CD4-positive, alpha-beta T cell treated with Interleukin-12 subunit alpha and Interleukin-12 subunit beta, for 1 hour (primary cell): Measurements from ENCODE around the gene MS4A3.
"Not testable (repeated sequence)": the region's sequence is repeated elsewhere in the genome, so short reads cannot be mapped to it uniquely, and the experiment has no call there.

ENCODE experiments used
- DNase-seq: peaks from one replicate; pipeline ENCODE4 v3.0.0-alpha.2; 2020

The MS4A3 gene

DNA sequence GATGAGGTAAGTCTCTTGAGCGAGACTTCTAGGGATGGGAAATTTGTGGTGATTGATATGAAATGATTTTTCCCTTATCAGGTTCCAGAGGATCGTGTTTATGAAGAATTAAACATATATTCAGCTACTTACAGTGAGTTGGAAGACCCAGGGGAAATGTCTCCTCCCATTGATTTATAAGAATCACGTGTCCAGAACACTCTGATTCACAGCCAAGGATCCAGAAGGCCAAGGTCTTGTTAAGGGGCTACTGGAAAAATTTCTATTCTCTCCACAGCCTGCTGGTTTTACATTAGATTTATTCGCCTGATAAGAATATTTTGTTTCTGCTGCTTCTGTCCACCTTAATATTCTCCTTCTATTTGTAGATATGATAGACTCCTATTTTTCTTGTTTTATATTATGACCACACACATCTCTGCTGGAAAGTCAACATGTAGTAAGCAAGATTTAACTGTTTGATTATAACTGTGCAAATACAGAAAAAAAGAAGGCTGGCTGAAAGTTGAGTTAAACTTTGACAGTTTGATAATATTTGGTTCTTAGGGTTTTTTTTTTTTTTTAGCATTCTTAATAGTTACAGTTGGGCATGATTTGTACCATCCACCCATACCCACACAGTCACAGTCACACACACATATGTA is 39.1 kb downstream of the MS4A3 start:
- DNase-seq, result no peak

GRCh38 chr11:60097189-60097588 is 40.7 kb downstream of the MS4A3 start:
- no peak for DNase-seq

GRCh38 chr11:60098508-60098907 is 42.0 kb downstream of the MS4A3 start:
- DNase-seq, result no peak

DNA sequence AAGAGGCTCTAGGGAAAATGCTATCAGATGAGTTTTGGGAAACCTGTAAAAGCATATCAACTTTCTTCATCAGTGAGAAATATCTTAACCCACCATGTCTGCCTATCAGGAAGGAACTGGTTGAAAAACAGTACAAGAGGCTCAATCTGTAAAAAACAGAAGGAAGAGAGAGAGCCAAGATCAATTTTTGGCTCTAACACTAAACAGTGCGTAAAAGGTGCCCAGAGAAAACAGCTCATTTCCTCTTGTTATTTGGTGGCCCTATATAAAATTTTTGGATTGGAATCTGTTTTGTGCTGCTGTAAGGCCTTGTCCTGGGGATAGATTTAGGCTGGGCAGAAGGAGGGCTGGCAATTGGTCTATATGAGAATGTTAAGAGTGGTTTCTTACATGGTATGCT is 44.1 kb downstream of the MS4A3 start:
- DNase-seq, result no peak

GRCh38 chr11:60101368-60101767 is 44.9 kb downstream of the MS4A3 start:
- DNase-seq, result not testable (repeated sequence)

DNA sequence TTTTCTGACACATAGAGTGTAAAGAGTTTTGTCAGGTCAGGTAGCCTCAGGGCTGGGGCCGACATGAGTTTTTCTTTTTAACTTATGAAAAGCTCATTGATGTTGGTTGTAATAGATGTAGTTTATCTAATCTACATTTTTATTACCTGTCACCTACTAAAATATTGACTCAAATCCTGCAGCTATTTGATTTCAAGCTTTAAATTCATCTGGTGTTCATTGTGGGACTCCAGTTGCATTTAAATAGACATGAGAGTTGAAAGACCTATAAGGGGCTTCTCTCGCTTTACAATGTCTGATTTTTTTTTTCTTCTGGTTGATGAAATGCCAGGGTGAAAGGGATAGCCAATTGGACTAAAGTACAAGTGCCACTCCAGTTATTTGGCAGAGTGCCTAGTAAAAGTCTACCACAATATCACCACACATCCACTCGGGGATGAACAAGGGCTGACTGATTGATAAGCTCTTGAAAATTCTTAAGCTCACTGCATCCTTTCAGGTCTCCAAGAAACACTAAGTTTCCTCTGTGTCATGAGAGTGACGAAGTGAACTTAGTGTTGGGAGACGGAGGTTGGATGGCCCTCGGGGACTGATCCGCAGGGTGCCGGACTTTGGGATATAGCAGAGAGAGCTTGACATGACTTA is 48.1 kb downstream of the MS4A3 start:
- DNase-seq, result not testable (repeated sequence)

DNA sequence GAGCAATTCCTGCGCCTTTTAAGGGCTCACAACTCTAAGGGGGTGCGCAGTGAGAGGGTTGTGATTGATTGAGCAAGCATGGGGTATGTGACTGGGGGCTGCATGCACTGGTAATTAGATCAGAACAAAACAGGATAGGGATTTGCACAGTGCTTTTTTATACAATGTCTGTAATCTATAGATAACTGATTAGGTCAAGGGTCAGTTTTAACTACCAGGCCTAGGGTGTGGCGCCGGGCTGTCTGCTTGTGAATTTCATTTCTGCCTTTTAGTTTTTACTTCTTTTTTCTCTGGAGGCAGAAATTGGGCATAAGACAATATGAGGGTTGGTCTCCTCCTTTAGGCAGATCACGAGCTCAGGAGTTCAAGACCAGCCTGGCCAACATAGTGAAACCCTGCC is 52.2 kb downstream of the MS4A3 start:
- not testable (repeated sequence) for DNase-seq

- DNase-seq, result no peak
Measured at GRCh38 chr11:60111793-60112192, 55.3 kb downstream of the MS4A3 start.

DNA sequence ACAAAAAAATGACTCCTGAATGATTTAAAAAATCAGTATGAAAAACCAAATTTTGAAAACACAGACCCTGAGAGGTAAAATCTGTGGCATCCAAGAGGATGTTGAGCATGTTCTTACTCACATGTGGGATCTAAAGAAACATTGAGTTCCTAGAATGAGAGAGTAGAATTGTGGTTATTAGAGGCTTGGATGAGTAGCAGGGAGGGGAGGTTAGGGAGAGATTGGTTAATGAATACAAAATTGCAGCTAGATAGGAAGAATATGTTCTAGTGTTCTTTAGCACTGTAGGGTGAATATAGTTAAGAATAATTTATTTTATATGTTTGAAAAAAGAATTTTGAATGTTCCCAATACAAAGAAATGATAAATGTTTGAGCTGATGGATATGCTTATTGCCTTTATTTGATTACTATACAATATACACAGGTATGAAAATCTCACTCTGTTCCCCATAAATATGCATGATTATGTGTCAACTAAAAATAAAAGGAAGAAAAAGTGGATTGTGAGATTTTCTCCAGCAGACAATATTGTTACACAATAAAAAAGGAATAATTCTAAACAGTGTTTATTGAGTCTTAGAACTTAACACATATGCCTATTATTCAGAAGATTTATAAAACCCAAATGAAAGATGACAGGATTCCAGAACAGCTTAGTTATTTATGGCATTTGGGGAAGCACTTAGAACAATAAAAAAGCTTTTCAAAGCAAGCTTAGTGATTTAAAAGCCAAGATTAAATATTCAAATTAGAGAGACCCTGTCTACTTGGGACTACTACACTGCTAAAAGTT is 60.7 kb downstream of the MS4A3 start:
- DNase-seq, result no peak

- no peak for DNase-seq
Measured at GRCh38 chr11:60118338-60118737, 61.9 kb downstream of the MS4A3 start.

GRCh38 chr11:60119710-60120109 is 63.2 kb downstream of the MS4A3 start:
- DNase-seq, result no peak
